Mucosa of descending colon (tissue), 3 donors: ENCODE results near the gene PRG3. TPM values are rescaled to one million over a fixed set of nuclear protein-coding genes. Genes with fewer than 3 reads are reported as not detected.

ENCODE experiments used
- ATAC-seq: fragments of 200-7000 bp; cut with Tn5 transposase; one replicate; pipeline ENCODE4 v1.9.1; 2020; ENCODE audit warnings: mild to moderate bottlenecking, moderate library complexity
- DNase-seq, 3 donors: peaks; one replicate each; pipeline ENCODE4 v3.0.0-alpha.2; 2020
- H3K36me3 ChIP-seq: fragments of 200-600 bp; one replicate; pipeline ENCODE4 v1.8.0; 2021; ENCODE audit warnings: low read depth, mild to moderate bottlenecking
- H3K4me1 ChIP-seq: fragments of 200-600 bp; one replicate; pipeline ENCODE4 v1.8.0; 2021; ENCODE audit warnings: low read depth, mild to moderate bottlenecking
- H3K4me3 ChIP-seq: fragments of 200-600 bp; one replicate; pipeline ENCODE4 v1.8.0; 2021; ENCODE audit warnings: mild to moderate bottlenecking
- H3K9me3 ChIP-seq: fragments of 200-600 bp; one replicate; pipeline ENCODE4 v1.8.0; 2021; ENCODE audit warnings: mild to moderate bottlenecking
- CTCF ChIP-seq: fragments of 200-600 bp; IDR thresholded peaks from one replicate; pipeline ENCODE4 v1.8.0; 2022; ENCODE audit warnings: antibody characterized with exemption, mild to moderate bottlenecking
- intact Hi-C, 2 donors: fragments of 100-400 bp; cut with DNase I in 1 of 2; cut with micrococcal nuclease in 1 of 2; formaldehyde crosslinking; loops; one replicate each; pipeline versions ENCODE4 v1.11.0 to v1.11.1; 2022; cut with DNase I, micrococcal nuclease
- total RNA-seq, 3 donors: library from RNA; stranded (reverse); fragmentation: NEBNext Ultra II Directional in 2 of 3; extraction: Animal tissue kit (Norgen Biotek cat#: 25700) in 2 of 3; gene quantifications; one replicate each; pipeline versions ENCODE4 v1.2.1 to v1.2.4, GENCODE V29; 2021 to 2023
- donor health status: DM: no; HTN: no; CAD: no; lungs with moderate emphysema.
- donor health status: DM: no; HTN: no; CAD: no.
- donor health status: DM: no; HTN: yes; CAD: no.

Gene PRG3
- total RNA-seq, 3 donors from 2014 or later: not detected

- Histone ChIP-seq H3K9me3 (no peaks in the 10 kb centered on the region), H3K4me3 (no peak overlapping the region), H3K36me3 (no peaks in the 10 kb centered on the region), H3K4me1 (no peaks in the 10 kb centered on the region)
- no peak for ATAC-seq
- DNase-seq: no peak
- no peak for TF ChIP-seq CTCF
- intact Hi-C loops: no loop called here
These were observed 21.4 kb upstream of the PRG3 start for GRCh38 chr11:57402188-57403002.

GRCh38 chr11:57399972-57400578 is 19.1 kb upstream of the PRG3 start:
- TF ChIP-seq CTCF: no peak
- no peak overlapping the region for H3K4me3 ChIP-seq
- H3K9me3 ChIP-seq: no peaks in the 10 kb centered on the region
- no peaks in the 10 kb centered on the region for H3K36me3 ChIP-seq
- ATAC-seq: peak; percentile 68
- intact Hi-C loops: no loop called here
- DNase-seq: no peak
- H3K4me1 ChIP-seq: no peaks in the 10 kb centered on the region

GRCh38 chr11:57399221-57399620 is 18.3 kb upstream of the PRG3 start:
- intact Hi-C loops: no loop called here
- no peaks in the 10 kb centered on the region for H3K4me1 ChIP-seq
- H3K36me3 ChIP-seq: no peaks in the 10 kb centered on the region
- no peak overlapping the region for H3K4me3 ChIP-seq
- no peaks in the 10 kb centered on the region for H3K9me3 ChIP-seq
- DNase-seq (no peak), ATAC-seq (no peak)
- TF ChIP-seq CTCF: no peak

GRCh38 chr11:57397394-57397990 is 16.5 kb upstream of the PRG3 start:
- Histone ChIP-seq H3K4me1 (no peaks in the 10 kb centered on the region), H3K36me3 (no peaks in the 10 kb centered on the region), H3K4me3 (no peak overlapping the region), H3K9me3 (no peaks in the 10 kb centered on the region)
- DNase-seq: no peak
- no peak for ATAC-seq
- no peak for TF ChIP-seq CTCF
- intact Hi-C loops: no loop called here

- Histone ChIP-seq H3K36me3 (no peaks in the 10 kb centered on the region), H3K9me3 (no peaks in the 10 kb centered on the region), H3K4me3 (no peak overlapping the region), H3K4me1 (no peaks in the 10 kb centered on the region)
- no peak for TF ChIP-seq CTCF
- DNase-seq (no peak), ATAC-seq (no peak)
- intact Hi-C loops: no loop called here
These were observed 15.8 kb upstream of the PRG3 start for GRCh38 chr11:57396744-57397143.
